ENCODE measurements around the gene TICAM2. TPM values are rescaled to one million over a fixed set of nuclear protein-coding genes. Genes with fewer than 3 reads are reported as not detected.
A peak's percentile ranks its signal among the peaks of the same experiment; 100 is the strongest.

Gene TICAM2
- total RNA-seq, 2 experiments from 2014 or later, result 0.40 to 2.0 TPM

DNA sequence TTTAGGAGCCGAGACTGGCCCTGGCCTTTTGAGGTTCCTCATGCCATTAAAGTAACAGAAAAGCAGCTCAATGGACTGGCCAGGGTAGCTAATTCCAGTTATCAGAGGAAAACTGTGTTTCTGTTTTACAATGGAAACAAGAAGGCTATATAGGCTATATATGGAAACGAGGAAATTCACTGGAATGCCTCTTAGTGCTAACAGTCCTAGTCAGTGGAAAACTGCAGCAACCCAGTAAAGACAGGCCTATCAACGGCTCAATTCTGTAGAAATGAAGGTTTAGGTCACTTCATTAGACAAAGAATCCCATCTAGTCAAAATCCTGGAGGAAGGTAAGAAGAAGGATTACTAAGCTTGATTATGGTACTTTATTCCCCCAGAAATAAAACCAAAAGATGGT, 3.2 kb upstream of the TICAM2 start:
- Mint-ChIP-seq H3K27me3 (no peaks in the 10 kb centered on the region), H3K36me3 (peaks cover 19% of the 10 kb centered on the region), H3K9me3 (no peaks in the 10 kb centered on the region), H3K27ac (no peak overlapping the region), H3K4me1 (ENCODE audit: low read depth) (peaks cover 22% of the 10 kb centered on the region), H3K4me3 (no peak overlapping the region)
- CTCF ChIA-PET, result interaction anchor here (1.0 kb wide), 1 partner anchor 225 kb away, joined by 3 read pairs; no protein-coding TSS in a partner anchor
- no peak for DNase-seq
- intact Hi-C loops (cut with micrococcal nuclease), result no loop called here
- POLR2A ChIA-PET, result no interaction called here

DNA sequence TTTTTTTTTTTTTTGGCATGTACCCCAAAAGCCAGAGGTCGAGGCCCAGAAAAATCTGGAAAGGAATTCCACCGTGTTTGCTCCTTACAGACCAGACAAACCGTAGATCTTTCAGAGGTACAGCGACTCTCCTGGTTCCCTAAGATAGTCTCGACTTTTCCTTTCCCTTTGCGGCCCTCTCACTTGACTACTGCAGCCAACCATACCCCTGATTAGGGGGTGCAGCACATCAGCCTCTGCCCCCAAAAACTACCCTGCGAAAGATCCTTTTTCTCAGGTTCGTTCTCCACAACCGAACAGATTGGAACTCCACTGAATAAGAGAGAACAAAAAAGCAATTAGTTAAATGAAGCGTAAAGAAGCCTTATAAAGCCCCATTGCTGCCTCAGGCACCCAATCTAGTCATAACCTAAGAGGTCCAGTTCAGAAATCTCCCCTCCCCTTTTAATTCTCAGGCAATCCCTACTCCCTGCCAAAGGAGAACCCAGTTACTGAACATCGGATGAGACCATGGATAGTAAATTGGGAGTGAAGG, 379 bp upstream of the TICAM2 start:
- Mint-ChIP-seq H3K4me3 (peak overlapping the region; percentile 50), H3K4me1 (ENCODE audit: low read depth) (peaks cover 25% of the 10 kb centered on the region), H3K9me3 (no peaks in the 10 kb centered on the region), H3K27me3 (no peaks in the 10 kb centered on the region), H3K27ac (peak overlapping the region; percentile 18), H3K36me3 (peaks cover 15% of the 10 kb centered on the region)
- intact Hi-C loops (cut with micrococcal nuclease), result no loop called here
- ChIA-PET CTCF (interaction anchor here (2.0 kb wide), 1 partner anchor 12 kb away, joined by 6 read pairs; no protein-coding TSS in a partner anchor), POLR2A (interaction anchor here (0.9 kb wide), 1 partner anchor 27 kb away, joined by 4 read pairs; no protein-coding TSS in a partner anchor)
- no peak for DNase-seq

DNA sequence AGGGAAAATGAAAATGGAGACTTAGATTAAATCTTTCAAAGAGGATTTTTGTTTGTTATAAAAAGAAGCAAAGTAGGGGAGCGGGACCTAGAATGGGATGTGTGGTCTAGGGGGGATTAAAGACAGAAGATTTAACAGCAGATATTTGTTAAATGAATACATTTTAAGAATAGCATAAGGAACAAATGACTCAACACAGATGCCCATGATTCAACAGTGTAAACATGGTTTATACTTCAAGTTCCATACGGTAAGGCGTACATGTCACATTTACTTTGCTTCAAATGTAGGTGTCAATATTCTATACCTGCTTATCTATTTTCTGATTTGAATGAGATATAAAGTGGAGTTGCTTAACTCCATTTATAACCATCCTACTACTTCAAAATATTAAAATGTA, 1.5 kb downstream of the TICAM2 start:
- intact Hi-C loops (cut with micrococcal nuclease), result loop anchor here (1.0 to 2.0 kb wide), 2 partner anchors 26 to 56 kb away; partner anchors contain the start of genes FEM1C and TMED7
- CTCF ChIA-PET, result interaction anchor here (2.0 kb wide), 1 partner anchor 14 kb away, joined by 6 read pairs; no protein-coding TSS in a partner anchor
- Mint-ChIP-seq H3K9me3 (no peaks in the 10 kb centered on the region), H3K27ac (no peak overlapping the region), H3K27me3 (no peaks in the 10 kb centered on the region), H3K4me3 (no peak overlapping the region), H3K36me3 (peaks cover 15% of the 10 kb centered on the region), H3K4me1 (ENCODE audit: low read depth) (peaks cover 25% of the 10 kb centered on the region)
- POLR2A ChIA-PET, result no interaction called here
- DNase-seq, result no peak

DNA sequence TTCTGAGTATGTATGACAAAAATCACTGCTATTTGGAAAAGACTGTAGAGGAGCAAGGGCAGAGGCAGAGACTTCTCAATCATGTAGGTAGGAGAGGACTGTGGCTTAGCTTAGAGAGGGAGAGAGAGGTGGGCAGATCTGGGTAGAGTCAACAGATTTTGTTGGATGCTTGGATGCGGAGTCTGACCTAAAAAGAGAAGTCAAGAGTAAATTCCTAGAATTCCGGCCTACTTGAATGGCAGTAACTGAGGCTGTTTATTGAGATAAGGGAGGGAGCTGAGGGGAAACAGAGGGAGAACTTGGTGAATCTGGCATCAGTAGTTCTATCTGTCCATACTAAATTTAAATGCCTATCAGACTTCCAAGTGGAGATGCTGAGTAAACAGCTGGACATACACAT, 2.4 kb downstream of the TICAM2 start:
- H3K27ac Mint-ChIP-seq, result no peak overlapping the region
- peaks cover 25% of the 10 kb centered on the region for H3K4me1 Mint-ChIP-seq (ENCODE audit: low read depth)
- no peak overlapping the region for H3K4me3 Mint-ChIP-seq
- ChIA-PET CTCF (interaction anchor here (0.9 kb wide), 1 partner anchor 291 kb away, joined by 3 read pairs; no protein-coding TSS in a partner anchor), POLR2A (no interaction called here)
- intact Hi-C loops (cut with micrococcal nuclease), result loop anchor here (2.0 kb wide), 1 partner anchor 55 kb away; the partner anchor contains the start of gene FEM1C
- peaks cover 12% of the 10 kb centered on the region for H3K36me3 Mint-ChIP-seq
- no peak for DNase-seq
- no peaks in the 10 kb centered on the region for H3K27me3 Mint-ChIP-seq
- H3K9me3 Mint-ChIP-seq, result no peaks in the 10 kb centered on the region

DNA sequence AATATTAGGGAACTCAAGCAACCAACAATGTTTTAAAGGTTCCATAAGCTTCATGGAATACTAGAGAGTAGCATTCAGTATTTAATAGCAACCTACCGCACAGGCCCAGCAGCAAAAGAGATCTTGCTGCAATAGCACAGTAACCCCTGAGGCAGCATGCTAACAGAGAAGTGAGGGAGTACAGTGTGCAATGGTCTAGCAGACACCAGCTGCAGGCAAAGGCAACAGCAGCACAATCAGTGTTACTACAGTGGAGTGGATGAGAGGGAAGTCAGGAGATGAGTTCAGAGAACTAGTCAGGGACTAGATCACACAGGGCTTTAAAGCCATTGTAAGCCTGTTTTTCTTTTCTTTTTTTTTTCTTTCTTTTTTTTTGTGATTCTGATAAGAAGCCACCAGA, 2.8 kb downstream of the TICAM2 start:
- CTCF ChIA-PET, result interaction anchor here (0.9 to 1.3 kb wide), 2 partner anchors 232 to 291 kb away, joined by 3 read pairs; no protein-coding TSS in a partner anchor
- Mint-ChIP-seq H3K27me3 (no peaks in the 10 kb centered on the region), H3K9me3 (no peaks in the 10 kb centered on the region), H3K27ac (no peak overlapping the region), H3K4me3 (no peak overlapping the region), H3K36me3 (peaks cover 12% of the 10 kb centered on the region), H3K4me1 (ENCODE audit: low read depth) (peaks cover 25% of the 10 kb centered on the region)
- intact Hi-C loops (cut with micrococcal nuclease), result no loop called here
- POLR2A ChIA-PET, result no interaction called here
- no peak for DNase-seq

DNA sequence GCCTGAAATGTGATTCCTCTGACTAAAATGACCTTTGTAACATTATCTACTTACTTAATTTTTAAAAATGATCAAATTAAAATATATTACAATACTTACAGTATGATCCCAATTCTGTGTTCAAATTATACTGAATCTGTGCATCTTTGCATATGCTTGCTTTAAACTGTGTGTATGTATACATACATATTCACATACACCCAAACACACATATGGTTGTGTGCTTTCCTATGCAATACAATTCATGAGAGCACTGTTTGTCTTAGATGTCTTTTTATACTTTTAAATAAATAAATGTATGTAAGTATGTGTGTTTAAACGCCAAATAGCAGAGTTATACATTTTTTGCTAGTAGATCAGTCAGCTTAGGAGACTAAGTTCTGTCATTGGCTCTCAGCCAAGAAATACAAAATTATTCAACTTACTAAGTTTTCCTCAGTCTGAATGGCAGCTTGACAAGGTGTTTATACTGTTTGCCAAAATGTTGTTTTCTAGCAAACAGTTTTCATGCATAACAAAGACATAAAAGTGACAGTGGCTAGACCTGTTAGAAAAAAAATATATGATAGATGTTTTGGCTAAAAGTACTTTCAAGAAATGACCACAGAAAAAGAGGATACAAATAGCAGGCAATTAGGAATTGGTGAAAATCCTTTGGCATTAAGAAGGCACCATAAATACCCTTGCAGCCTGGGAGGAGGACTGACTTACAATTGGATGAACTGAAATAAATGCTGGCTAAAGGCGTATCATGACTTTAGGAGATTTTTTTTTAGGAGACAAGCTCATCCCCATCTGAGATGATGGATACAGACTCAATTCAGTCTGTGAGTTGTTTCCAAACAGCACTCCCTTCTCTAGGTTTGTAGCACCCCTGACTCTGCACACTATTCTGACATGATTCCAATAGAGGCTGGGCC, 7.9 kb downstream of the TICAM2 start:
- CTCF ChIA-PET, result no interaction called here
- Mint-ChIP-seq H3K36me3 (no peaks in the 10 kb centered on the region), H3K4me3 (no peak overlapping the region), H3K9me3 (no peaks in the 10 kb centered on the region), H3K27me3 (no peaks in the 10 kb centered on the region), H3K27ac (no peak overlapping the region), H3K4me1 (ENCODE audit: low read depth) (peaks cover under 1% of the 10 kb centered on the region)
- POLR2A ChIA-PET, result no interaction called here
- intact Hi-C loops (cut with micrococcal nuclease), result no loop called here
- no peak for DNase-seq

DNA sequence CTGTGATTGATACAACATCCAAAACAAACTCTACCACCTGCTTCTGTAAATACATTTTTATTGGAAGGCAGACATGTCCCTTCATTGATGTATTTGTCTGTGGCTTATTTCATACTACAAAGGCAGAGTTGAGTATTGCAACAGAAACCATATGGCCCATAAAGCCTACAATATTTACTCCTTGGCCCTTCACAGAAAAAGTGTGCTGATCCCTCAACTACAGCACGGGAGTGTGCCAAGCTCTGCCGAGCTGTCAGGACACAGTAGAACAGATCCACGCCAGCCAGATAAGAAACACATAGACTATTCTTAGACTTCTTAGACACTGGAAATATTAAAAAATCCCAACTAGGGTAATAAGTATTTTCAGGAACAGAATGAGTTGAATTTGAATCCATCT, 13.2 kb downstream of the TICAM2 start:
- Mint-ChIP-seq H3K27ac (no peak overlapping the region), H3K27me3 (no peaks in the 10 kb centered on the region), H3K36me3 (no peaks in the 10 kb centered on the region), H3K4me3 (no peak overlapping the region), H3K4me1 (ENCODE audit: low read depth) (no peaks in the 10 kb centered on the region), H3K9me3 (no peaks in the 10 kb centered on the region)
- intact Hi-C loops (cut with micrococcal nuclease), result loop anchor here (5.0 kb wide), 1 partner anchor 492 kb away; no protein-coding TSS in a partner anchor
- POLR2A ChIA-PET, result no interaction called here
- no peak for DNase-seq
- CTCF ChIA-PET, result interaction anchor here (1.2 to 3.0 kb wide), 4 partner anchors 15 to 279 kb away, joined by 4 to 23 read pairs (median 5); no protein-coding TSS in a partner anchor

DNA sequence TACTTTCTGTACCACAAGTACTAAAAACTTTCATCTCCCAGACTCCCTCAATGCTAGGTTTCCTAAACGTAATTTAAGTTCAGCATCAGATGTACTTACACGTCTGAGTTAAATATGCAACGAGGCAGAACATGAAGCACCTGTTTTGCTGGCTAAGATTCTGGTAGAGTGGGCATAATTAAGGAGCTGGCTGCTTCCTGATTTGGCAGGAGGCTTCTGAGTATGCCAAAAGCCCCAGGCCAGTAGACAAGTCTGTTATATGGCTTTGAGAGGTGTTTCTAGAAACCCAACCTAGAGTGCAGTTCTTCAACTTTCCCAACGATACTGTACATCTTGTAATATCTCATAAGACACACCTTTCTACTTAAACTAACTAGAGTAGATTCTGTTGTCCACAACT, 13.6 kb downstream of the TICAM2 start:
- ChIA-PET CTCF (interaction anchor here (1.0 to 3.0 kb wide), 5 partner anchors 12 to 279 kb away, joined by 3 to 23 read pairs (median 5); no protein-coding TSS in a partner anchor), POLR2A (no interaction called here)
- H3K36me3 Mint-ChIP-seq, result no peaks in the 10 kb centered on the region
- H3K9me3 Mint-ChIP-seq, result no peaks in the 10 kb centered on the region
- no peaks in the 10 kb centered on the region for H3K27me3 Mint-ChIP-seq
- intact Hi-C loops (cut with micrococcal nuclease), result loop anchor here (5.0 kb wide), 1 partner anchor 491 kb away; no protein-coding TSS in a partner anchor
- H3K4me3 Mint-ChIP-seq, result no peak overlapping the region
- no peak overlapping the region for H3K27ac Mint-ChIP-seq
- no peak for DNase-seq
- no peaks in the 10 kb centered on the region for H3K4me1 Mint-ChIP-seq (ENCODE audit: low read depth)

DNA sequence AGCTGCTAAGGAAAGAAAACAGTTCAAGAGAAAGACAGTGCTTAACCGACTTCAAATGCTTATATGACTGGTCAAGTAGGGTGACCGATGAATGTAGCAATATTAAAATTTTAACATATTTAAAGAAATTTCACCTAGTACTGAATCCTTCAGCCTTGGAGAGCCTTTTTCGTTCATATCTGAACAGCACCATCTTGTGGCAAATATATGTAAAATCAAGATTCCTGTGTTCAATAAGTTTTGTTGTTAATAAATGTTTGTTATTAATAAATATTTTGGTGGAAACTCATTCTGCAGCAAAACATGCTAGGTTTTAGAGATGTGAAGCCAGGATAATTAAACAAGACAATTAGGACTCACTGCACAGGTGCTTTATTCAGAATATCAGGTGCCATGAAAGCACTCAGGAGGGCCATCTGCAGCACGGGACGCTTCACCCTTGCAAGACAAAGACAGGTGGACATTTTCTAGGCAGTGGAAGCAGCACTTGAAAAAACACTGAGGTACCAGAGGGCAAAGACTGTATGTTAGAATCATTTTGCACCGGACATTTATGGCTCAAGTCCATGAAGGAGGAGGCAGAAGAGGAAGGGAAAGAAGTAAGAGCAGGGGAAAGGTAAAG, 15.6 kb downstream of the TICAM2 start:
- CTCF ChIA-PET, result interaction anchor here (0.7 to 2.2 kb wide), 3 partner anchors 12 to 277 kb away, joined by 3 to 5 read pairs (median 3); no protein-coding TSS in a partner anchor
- POLR2A ChIA-PET, result no interaction called here
- Mint-ChIP-seq H3K36me3 (no peaks in the 10 kb centered on the region), H3K4me1 (ENCODE audit: low read depth) (no peaks in the 10 kb centered on the region), H3K27me3 (no peaks in the 10 kb centered on the region), H3K9me3 (no peaks in the 10 kb centered on the region), H3K4me3 (no peak overlapping the region), H3K27ac (no peak overlapping the region)
- intact Hi-C loops (cut with micrococcal nuclease), result loop anchor here (1.0 to 5.0 kb wide), 2 partner anchors 277 to 489 kb away; no protein-coding TSS in a partner anchor
- no peak for DNase-seq

DNA sequence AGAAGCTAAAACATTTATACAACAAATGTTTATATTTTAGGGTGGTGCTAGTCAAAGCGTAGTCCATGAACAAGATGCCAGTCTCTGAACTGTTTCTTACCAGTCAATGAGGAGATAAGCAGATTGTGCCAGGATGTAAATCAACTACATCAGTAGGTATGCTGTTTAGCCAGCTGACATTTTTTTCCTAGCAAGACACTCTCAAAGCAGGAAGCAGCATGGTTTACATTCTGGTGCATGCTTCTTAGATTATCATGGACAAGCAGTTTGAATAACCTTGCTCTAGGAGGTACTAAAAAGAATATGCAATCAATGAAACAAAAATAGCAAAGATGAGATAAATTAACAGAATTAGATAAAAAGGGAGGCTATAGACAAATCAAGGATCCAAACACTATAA, 17.0 kb downstream of the TICAM2 start:
- no peaks in the 10 kb centered on the region for H3K9me3 Mint-ChIP-seq
- H3K36me3 Mint-ChIP-seq, result no peaks in the 10 kb centered on the region
- no peaks in the 10 kb centered on the region for H3K4me1 Mint-ChIP-seq (ENCODE audit: low read depth)
- DNase-seq, result no peak
- CTCF ChIA-PET, result interaction anchor here (1.2 to 2.9 kb wide), 3 partner anchors 11 to 276 kb away, joined by 3 to 15 read pairs (median 7); no protein-coding TSS in a partner anchor
- intact Hi-C loops (cut with micrococcal nuclease), result loop anchor here (5.0 kb wide), 1 partner anchor 488 kb away; no protein-coding TSS in a partner anchor
- H3K27me3 Mint-ChIP-seq, result no peaks in the 10 kb centered on the region
- no peak overlapping the region for H3K4me3 Mint-ChIP-seq
- no peak overlapping the region for H3K27ac Mint-ChIP-seq
- POLR2A ChIA-PET, result no interaction called here

DNA sequence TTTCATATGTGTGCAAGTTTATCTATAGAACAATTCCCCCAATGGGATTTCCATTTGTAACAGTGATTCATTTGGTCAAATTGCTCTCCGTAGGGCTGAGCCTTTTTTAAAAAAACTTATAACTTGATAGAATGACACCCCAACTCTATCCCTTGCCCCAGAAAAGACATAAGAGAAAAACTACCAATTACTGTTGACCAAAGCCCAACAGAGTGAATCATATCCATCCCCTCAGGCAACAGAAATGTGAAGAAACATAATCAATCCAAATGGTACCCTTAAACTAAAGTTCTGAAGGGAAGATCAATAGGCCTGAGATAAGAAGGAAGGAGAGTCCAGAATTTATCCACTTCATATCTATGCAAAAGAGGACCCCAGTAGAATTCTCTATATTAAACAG, 17.8 kb downstream of the TICAM2 start:
- Mint-ChIP-seq H3K9me3 (no peaks in the 10 kb centered on the region), H3K27me3 (no peaks in the 10 kb centered on the region), H3K4me3 (no peak overlapping the region), H3K27ac (no peak overlapping the region), H3K36me3 (no peaks in the 10 kb centered on the region), H3K4me1 (ENCODE audit: low read depth) (no peaks in the 10 kb centered on the region)
- POLR2A ChIA-PET, result no interaction called here
- CTCF ChIA-PET, result interaction anchor here (1.2 to 2.9 kb wide), 3 partner anchors 10 to 275 kb away, joined by 3 to 15 read pairs (median 7); no protein-coding TSS in a partner anchor
- no peak for DNase-seq
- intact Hi-C loops (cut with micrococcal nuclease), result no loop called here

Data from activated CD4-positive, alpha-beta memory T cell treated with anti-CD3 and anti-CD28 coated beads for 36 hours (primary cell).